Measurements from ENCODE around the gene KCNE4.

DNA sequence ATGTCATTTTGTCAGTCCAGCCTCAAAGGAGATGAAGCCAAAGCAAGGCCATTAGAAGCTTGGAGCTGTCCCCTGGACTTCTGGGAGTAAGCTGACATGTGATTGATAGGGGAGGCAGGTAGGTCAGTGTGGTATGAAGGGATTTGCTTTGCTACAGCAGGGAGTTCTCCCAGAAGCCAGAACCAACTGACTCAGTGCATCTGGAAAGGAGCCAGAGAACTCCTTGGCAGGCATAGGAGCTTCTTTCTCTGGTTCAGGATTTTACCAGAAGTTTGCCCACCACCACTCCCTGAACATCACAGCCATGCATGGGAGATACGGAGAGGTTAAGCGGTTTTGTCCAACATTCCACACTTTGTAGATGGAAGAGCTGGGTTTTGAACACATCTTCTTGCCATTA lies 24.5 kb upstream of the KCNE4 start:
- TF ChIP-seq GLIS3 (CRISPR knock-in tag; IDR thresholded peaks at IDR 0.05) (no peak), ZNF70 (CRISPR knock-in tag; IDR thresholded peaks at IDR 0.05) (no peak), OSR1 (CRISPR knock-in tag; IDR thresholded peaks at IDR 0.05) (no peak), ARNTL (CRISPR knock-in tag; IDR thresholded peaks at IDR 0.05; ENCODE audit: borderline replicate concordance, low read depth) (no peak), BACH2 (CRISPR knock-in tag; IDR thresholded peaks at IDR 0.05; ENCODE audit: borderline replicate concordance) (no peak), RARB (CRISPR knock-in tag; IDR thresholded peaks at IDR 0.05) (no peak), ZFP30 (CRISPR knock-in tag; IDR thresholded peaks at IDR 0.05) (no peak)
- TF ChIP-seq, protein P1, sequence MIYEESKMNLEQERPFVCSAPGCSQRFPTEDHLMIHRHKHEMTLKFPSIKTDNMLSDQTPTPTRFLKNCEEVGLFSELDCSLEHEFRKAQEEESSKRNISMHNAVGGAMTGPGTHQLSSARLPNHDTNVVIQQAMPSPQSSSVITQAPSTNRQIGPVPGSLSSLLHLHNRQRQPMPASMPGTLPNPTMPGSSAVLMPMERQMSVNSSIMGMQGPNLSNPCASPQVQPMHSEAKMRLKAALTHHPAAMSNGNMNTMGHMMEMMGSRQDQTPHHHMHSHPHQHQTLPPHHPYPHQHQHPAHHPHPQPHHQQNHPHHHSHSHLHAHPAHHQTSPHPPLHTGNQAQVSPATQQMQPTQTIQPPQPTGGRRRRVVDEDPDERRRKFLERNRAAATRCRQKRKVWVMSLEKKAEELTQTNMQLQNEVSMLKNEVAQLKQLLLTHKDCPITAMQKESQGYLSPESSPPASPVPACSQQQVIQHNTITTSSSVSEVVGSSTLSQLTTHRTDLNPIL (CRISPR knock-in tag; IDR thresholded peaks at IDR 0.05; ENCODE audit: low read depth), result no peak
- TF ChIP-seq, protein P2, sequence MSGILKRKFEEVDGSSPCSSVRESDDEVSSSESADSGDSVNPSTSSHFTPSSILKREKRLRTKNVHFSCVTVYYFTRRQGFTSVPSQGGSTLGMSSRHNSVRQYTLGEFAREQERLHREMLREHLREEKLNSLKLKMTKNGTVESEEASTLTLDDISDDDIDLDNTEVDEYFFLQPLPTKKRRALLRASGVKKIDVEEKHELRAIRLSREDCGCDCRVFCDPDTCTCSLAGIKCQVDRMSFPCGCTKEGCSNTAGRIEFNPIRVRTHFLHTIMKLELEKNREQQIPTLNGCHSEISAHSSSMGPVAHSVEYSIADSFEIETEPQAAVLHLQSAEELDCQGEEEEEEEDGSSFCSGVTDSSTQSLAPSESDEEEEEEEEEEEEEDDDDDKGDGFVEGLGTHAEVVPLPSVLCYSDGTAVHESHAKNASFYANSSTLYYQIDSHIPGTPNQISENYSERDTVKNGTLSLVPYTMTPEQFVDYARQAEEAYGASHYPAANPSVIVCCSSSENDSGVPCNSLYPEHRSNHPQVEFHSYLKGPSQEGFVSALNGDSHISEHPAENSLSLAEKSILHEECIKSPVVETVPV (CRISPR knock-in tag; IDR thresholded peaks at IDR 0.05), result no peak
